ENCODE measurements around the gene NPTX2.

DNA sequence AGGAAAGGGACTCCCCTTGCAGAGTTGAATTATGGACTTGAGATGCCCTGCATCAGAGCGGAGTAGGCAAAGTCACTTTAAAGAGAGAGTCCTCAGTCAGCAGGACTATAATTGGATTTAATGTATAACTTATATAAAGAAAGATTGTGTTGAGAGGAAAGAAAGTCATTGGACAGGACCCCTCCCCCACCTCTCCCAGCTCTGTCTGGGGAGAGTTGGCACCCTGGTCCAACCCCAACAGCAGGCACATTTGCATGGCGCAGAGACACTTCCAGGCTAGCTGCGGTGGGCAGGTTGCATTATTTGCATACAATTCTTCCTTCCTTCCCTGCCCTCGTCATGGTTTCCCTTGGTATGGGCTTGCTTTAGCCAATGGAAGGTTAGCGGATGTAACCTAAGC is 46.1 kb upstream of the NPTX2 start:
- TF ChIP-seq, protein P1, sequence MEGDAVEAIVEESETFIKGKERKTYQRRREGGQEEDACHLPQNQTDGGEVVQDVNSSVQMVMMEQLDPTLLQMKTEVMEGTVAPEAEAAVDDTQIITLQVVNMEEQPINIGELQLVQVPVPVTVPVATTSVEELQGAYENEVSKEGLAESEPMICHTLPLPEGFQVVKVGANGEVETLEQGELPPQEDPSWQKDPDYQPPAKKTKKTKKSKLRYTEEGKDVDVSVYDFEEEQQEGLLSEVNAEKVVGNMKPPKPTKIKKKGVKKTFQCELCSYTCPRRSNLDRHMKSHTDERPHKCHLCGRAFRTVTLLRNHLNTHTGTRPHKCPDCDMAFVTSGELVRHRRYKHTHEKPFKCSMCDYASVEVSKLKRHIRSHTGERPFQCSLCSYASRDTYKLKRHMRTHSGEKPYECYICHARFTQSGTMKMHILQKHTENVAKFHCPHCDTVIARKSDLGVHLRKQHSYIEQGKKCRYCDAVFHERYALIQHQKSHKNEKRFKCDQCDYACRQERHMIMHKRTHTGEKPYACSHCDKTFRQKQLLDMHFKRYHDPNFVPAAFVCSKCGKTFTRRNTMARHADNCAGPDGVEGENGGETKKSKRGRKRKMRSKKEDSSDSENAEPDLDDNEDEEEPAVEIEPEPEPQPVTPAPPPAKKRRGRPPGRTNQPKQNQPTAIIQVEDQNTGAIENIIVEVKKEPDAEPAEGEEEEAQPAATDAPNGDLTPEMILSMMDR (conservative IDR thresholded peaks at IDR 0.05), result no peak
- TF ChIP-seq EZH2 (IDR thresholded peaks at IDR 0.05; ENCODE audit: low read depth), result no peak
